ENCODE data around the gene SEPTIN6. TPM values are rescaled to one million over a fixed set of nuclear protein-coding genes. Genes with fewer than 3 reads are reported as not detected.
A peak's percentile ranks its signal among the peaks of the same experiment; 100 is the strongest.

Gene SEPTIN6
- total and polyA plus RNA-seq, 2 of the 4 experiments (the other 2 are of a cell fraction): 16.2 to 19.0 TPM

- BruUV-seq (replicated peaks): no TSS peak
- Histone ChIP-seq H2AFZ (replicated peaks; ENCODE audit: low read length, poor library complexity) (no peak overlapping the region), H3K27ac (ENCODE audit: insufficient read depth, low read length) (no peak overlapping the region), H3K27me3 (ENCODE audit: control insufficient read depth, insufficient read depth, low read length) (no peaks in the 10 kb centered on the region), H3K36me3 (ENCODE audit: control insufficient read depth, insufficient read depth, low read length) (no peaks in the 10 kb centered on the region; the same call in 1 of the 2 replicates), H4K20me1 (ENCODE audit: insufficient read depth, low read length) (no peaks in the 10 kb centered on the region), H4K5ac (ENCODE audit: low read depth, low read length) (no peak overlapping the region), H2BK20ac (ENCODE audit: low read depth, low read length) (no peak overlapping the region), H3K14ac (replicated peaks; ENCODE audit: low read depth, low read length) (no peak overlapping the region), H3K4me2 (ENCODE audit: low read depth, low read length) (no peak overlapping the region), H2BK5ac (ENCODE audit: low read depth, low read length, poor library complexity, severe bottlenecking) (no peak overlapping the region), H3K23ac (ENCODE audit: low read depth, low read length) (no peak overlapping the region), H3K56ac (ENCODE audit: extremely low read depth, insufficient read depth, low read length) (no peak overlapping the region), H3K9me3 (ENCODE audit: control insufficient read depth, insufficient read depth, low read length) (no peaks in the 10 kb centered on the region), H3K4me1 (ENCODE audit: control insufficient read depth, insufficient read depth, low read length) (no peaks in the 10 kb centered on the region), H2AK5ac (ENCODE audit: low read depth, low read length) (no peak overlapping the region), H3K9ac (ENCODE audit: low read depth, low read length) (no peak overlapping the region), H4K8ac (ENCODE audit: low read depth in 2 of 2, low read length in 2 of 2) (no peak overlapping the region), H3K9me1 (ENCODE audit: insufficient read depth, low read length) (no peaks in the 10 kb centered on the region), H3K4ac (ENCODE audit: low read depth, low read length) (no peak overlapping the region), H2BK15ac (ENCODE audit: low read depth, low read length) (no peak overlapping the region), H3K79me1 (ENCODE audit: low read depth in 1 of 2, low read length in 2 of 2) (no peaks in the 10 kb centered on the region), H2AK9ac (replicated peaks; ENCODE audit: low read depth, low read length, poor library complexity) (no peak overlapping the region), H2BK120ac (ENCODE audit: low read depth, low read length) (no peak overlapping the region), H3K4me3 (ENCODE audit: insufficient read depth, low read depth, low read length) (no peak overlapping the region), H4K91ac (ENCODE audit: insufficient read depth, low read depth, low read length) (no peak overlapping the region), H3K18ac (ENCODE audit: low read depth, low read length) (no peak overlapping the region)
- POLR2A ChIA-PET (ENCODE audit: unreplicated experiment): no interaction called here
- TF ChIP-seq FOS (IDR thresholded peaks at IDR 0.05; ENCODE audit: low read depth, low read length) (peak; percentile 82), ELK1 (IDR thresholded peaks at IDR 0.05; ENCODE audit: borderline replicate concordance, low read depth, low read length) (no peak), MXI1 (IDR thresholded peaks at IDR 0.05; ENCODE audit: borderline replicate concordance, low read depth, low read length) (no peak), CTCF (conservative IDR thresholded peaks at IDR 0.05; ENCODE audit: low read depth, low read length) (no peak), BHLHE40 (IDR thresholded peaks at IDR 0.05; ENCODE audit: low read depth, low read length) (no peak), MAZ (IDR thresholded peaks at IDR 0.05; ENCODE audit: borderline replicate concordance, low read depth, low read length) (peak; percentile 56; the same call in 1 of the 2 replicates)
- intact Hi-C loops (cut with micrococcal nuclease) (no loop called here), in situ Hi-C loops (cut with MboI; ENCODE audit: low sequenced_read_pairs) (no loop called here), dilution Hi-C loops (cut with HindIII; ENCODE audit: low sequenced_read_pairs, unreplicated experiment) (no loop called here)
- DNase-seq: peak; percentile 88
- CTCF ChIA-PET: no interaction called here
- 0% methylated on average over 1 of the region's 6 CpGs; no CpG with 5 or more reads in 1 of the 2 experiments for WGBS, 2 experiments (ENCODE audit: extremely low coverage in 2 of 2, insufficient read length in 1 of 2)
- ATAC-seq (ENCODE audit: low read depth): peak; percentile 95
Observed at GRCh38 chrX:119655125-119655524, 37.8 kb downstream of the SEPTIN6 start.

All from IMR-90 (cell line).